HepG2 (cell line): ENCODE measurements around the gene NPC1.
A peak's percentile ranks its signal among the peaks of the same experiment; 100 is the strongest.

ENCODE experiments used
- CTCF ChIP-seq: sonication (generic); formaldehyde crosslinking; IDR thresholded peaks from 2 replicates; pipeline ENCODE4 v1.5.0; 2020; ENCODE audit warnings: mild to moderate bottlenecking, missing genetic modification reagents, moderate library complexity
- EED ChIP-seq: sonication (generic); formaldehyde crosslinking; IDR thresholded peaks from 2 replicates; pipeline ENCODE4 v1.5.0; 2020; ENCODE audit warnings: mild to moderate bottlenecking, missing genetic modification reagents
- ERF ChIP-seq: IDR thresholded peaks from 2 replicates; pipeline ENCODE4 v1.6.1; 2018; ENCODE audit warnings: missing biosample characterization, missing genetic modification reagents
- FOXA1 ChIP-seq, 2 experiments: fragments of 450-650 bp in 1 of 2; sonication (generic) in 1 of 2; formaldehyde crosslinking in 1 of 2; IDR thresholded peaks; 2 replicates each; pipeline versions ENCODE4 v1.4.0 to v1.6.1; 2016 to 2020; ENCODE audit warnings: missing genetic modification reagents in 1 of 2
- FOXK1 ChIP-seq: sonication (generic); formaldehyde crosslinking; IDR thresholded peaks from 2 replicates; pipeline ENCODE4 v1.4.0; 2020; ENCODE audit warnings: low read depth, missing genetic modification reagents, borderline replicate concordance
- FOXK2 ChIP-seq: fragments of 450-650 bp; IDR thresholded peaks from 2 replicates; pipeline ENCODE4 v1.6.1; 2016
- HDAC2 ChIP-seq: sonication (generic); formaldehyde crosslinking; IDR thresholded peaks from 2 replicates; pipeline ENCODE4 v1.4.0; 2020; ENCODE audit warnings: missing genetic modification reagents
- JUNB ChIP-seq: sonication (generic); formaldehyde crosslinking; IDR thresholded peaks from 2 replicates; pipeline ENCODE4 v1.8.0; 2022; ENCODE audit warnings: missing genetic modification reagents, mild to moderate bottlenecking, borderline replicate concordance
- REST ChIP-seq, 2 experiments: IDR thresholded peaks; 2 replicates each; pipeline ENCODE4 v1.6.1; 2011 to 2012; ENCODE audit warnings: low read length in 2 of 2, borderline replicate concordance in 1 of 2, low read depth in 1 of 2, mild to moderate bottlenecking in 1 of 2, moderate library complexity in 1 of 2
- RNF219 ChIP-seq: sonication (generic); formaldehyde crosslinking; IDR thresholded peaks from 2 replicates; pipeline ENCODE4 v1.5.0; 2020; ENCODE audit warnings: mild to moderate bottlenecking, missing genetic modification reagents
- ZFX ChIP-seq: sonication (generic); formaldehyde crosslinking; IDR thresholded peaks from 2 replicates; pipeline ENCODE4 v1.4.0; 2020; ENCODE audit warnings: mild to moderate bottlenecking, low read depth, missing genetic modification reagents, moderate library complexity
- ZNF121 ChIP-seq: sonication (generic); formaldehyde crosslinking; IDR thresholded peaks from 2 replicates; pipeline ENCODE4 v1.5.0; 2020; ENCODE audit warnings: mild to moderate bottlenecking, missing genetic modification reagents
- ZNF232 ChIP-seq: sonication (generic); formaldehyde crosslinking; IDR thresholded peaks from 2 replicates; pipeline ENCODE4 v1.4.0; 2020; ENCODE audit warnings: missing genetic modification reagents, borderline replicate concordance
- ZNF510 ChIP-seq: sonication (generic); formaldehyde crosslinking; IDR thresholded peaks from 2 replicates; pipeline ENCODE4 v1.4.0; 2020; ENCODE audit warnings: low read depth, mild to moderate bottlenecking, missing genetic modification reagents

- no peak for TF ChIP-seq ZFX
- TF ChIP-seq FOXK1 (CRISPR knock-in tag), result 0 out of 2 replicates have a peak, but pooled peaks have one; percentile 18
- TF ChIP-seq EED (CRISPR knock-in tag), result no peak
- no peak for TF ChIP-seq ZNF510 (CRISPR knock-in tag)
- TF ChIP-seq ZNF232 (CRISPR knock-in tag), result no peak
- TF ChIP-seq REST (IDR thresholded peaks at IDR 0.05; ENCODE audit: borderline replicate concordance in 1 of 2, low read depth in 1 of 2, low read length in 2 of 2), result no peak
- TF ChIP-seq FOXA1 (IDR thresholded peaks at IDR 0.05), result no peak
- TF ChIP-seq FOXA1 (CRISPR knock-in tag; IDR thresholded peaks at IDR 0.05), result no peak
- no peak for TF ChIP-seq RNF219 (CRISPR knock-in tag)
- TF ChIP-seq CTCF (CRISPR knock-in tag), result no peak
- TF ChIP-seq HDAC2, result peak; percentile 33; the same call in 1 of the 2 replicates
- TF ChIP-seq FOXK2, result no peak
- no peak for TF ChIP-seq ZNF121
- TF ChIP-seq ERF (CRISPR knock-in tag), result no peak
- no peak for TF ChIP-seq JUNB (CRISPR knock-in tag)
Measured at GRCh38 chr18:23636071-23636399, 49.7 kb upstream of the NPC1 start.
